ENCODE data around the gene PET100. TPM values are rescaled to one million over a fixed set of nuclear protein-coding genes. Genes with fewer than 3 reads are reported as not detected.

PET100 gene
- total RNA-seq, 1 donor from 2014 or later = 80.7 TPM

DNA sequence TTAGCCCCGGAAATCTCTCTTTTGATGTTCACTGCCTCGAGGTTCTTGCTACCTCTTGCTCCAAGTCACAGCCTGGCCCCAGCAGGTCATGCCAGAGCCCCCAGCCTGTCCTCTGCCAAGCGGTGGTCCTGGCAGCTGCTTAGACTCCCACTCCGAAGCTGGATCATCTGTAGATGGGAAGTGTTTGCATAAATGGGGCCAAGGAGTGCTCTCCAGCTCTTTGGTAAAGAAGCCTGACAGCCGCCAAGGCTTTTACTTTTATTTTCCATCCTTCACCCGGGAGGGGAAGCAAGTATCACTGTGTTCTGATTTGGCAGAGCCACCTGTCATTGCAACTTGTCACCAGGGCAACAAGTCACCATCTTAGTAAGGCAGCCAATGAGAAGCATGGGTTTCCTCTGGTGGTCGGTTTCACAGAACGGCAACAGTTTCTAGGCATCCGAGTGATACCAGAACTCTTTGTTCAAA lies 28.7 kb downstream of the PET100 start:
- TF ChIP-seq, protein P1, sequence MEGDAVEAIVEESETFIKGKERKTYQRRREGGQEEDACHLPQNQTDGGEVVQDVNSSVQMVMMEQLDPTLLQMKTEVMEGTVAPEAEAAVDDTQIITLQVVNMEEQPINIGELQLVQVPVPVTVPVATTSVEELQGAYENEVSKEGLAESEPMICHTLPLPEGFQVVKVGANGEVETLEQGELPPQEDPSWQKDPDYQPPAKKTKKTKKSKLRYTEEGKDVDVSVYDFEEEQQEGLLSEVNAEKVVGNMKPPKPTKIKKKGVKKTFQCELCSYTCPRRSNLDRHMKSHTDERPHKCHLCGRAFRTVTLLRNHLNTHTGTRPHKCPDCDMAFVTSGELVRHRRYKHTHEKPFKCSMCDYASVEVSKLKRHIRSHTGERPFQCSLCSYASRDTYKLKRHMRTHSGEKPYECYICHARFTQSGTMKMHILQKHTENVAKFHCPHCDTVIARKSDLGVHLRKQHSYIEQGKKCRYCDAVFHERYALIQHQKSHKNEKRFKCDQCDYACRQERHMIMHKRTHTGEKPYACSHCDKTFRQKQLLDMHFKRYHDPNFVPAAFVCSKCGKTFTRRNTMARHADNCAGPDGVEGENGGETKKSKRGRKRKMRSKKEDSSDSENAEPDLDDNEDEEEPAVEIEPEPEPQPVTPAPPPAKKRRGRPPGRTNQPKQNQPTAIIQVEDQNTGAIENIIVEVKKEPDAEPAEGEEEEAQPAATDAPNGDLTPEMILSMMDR (IDR thresholded peaks at IDR 0.05) = no peak
- Mint-ChIP-seq H3K4me3 (ENCODE audit: unreplicated experiment) (no peak overlapping the region), H3K9me3 (ENCODE audit: low read depth) (no peaks in the 10 kb centered on the region), H3K4me1 (ENCODE audit: low read depth) (no peaks in the 10 kb centered on the region), H3K27me3 (ENCODE audit: low read depth) (peaks cover 16% of the 10 kb centered on the region), H3K27ac (ENCODE audit: unreplicated experiment) (no peak overlapping the region), H3K36me3 (ENCODE audit: low read depth) (no peaks in the 10 kb centered on the region)
- DNase-seq (ENCODE audit: low spot score) = no peak

DNA sequence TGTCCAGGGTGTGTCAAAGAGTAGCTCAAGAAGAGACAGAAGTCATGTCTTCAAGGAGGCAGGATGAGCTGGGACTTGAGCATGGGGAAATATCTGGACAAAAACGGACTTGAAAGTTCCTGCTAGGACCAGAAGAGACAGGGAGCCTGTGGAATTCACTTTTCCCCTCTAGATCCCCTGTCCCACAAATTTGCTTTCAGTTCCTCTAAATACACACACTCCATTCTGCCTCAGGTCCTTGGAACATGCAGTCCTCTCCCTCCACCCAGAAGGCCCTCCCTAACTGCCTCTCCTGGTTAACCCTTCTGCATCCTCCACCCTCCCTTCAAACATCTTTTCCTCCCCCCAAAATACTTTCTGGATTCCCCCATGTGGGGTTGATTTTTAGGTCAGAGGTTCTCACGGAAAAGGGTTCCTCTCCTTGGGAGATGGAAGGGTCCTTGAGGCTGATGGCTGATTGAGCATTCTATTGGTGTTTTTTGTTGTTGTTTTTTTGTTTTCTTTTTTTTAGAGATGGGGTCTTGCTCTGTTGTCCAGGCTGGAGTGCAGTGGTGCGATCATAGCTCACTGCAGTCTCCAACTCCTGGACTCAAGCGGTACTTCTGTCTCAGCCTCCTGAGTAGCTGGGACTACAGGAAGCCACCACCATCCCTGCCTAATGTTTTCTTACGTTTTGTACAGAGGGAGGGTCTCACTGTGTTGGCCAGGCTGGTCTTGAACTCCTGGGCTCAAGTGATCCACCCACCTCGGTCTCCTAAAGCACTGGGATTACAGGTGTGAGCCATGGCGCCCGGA lies 32.3 kb downstream of the PET100 start:
- TF ChIP-seq, protein P1 (IDR thresholded peaks at IDR 0.05) = no peak
- Mint-ChIP-seq H3K4me3 (ENCODE audit: unreplicated experiment) (no peak overlapping the region), H3K4me1 (ENCODE audit: low read depth) (no peaks in the 10 kb centered on the region), H3K27me3 (ENCODE audit: low read depth) (peaks cover 18% of the 10 kb centered on the region), H3K9me3 (ENCODE audit: low read depth) (no peaks in the 10 kb centered on the region), H3K27ac (ENCODE audit: unreplicated experiment) (no peak overlapping the region), H3K36me3 (ENCODE audit: low read depth) (no peaks in the 10 kb centered on the region)
- DNase-seq (ENCODE audit: low spot score) = no peak

DNA sequence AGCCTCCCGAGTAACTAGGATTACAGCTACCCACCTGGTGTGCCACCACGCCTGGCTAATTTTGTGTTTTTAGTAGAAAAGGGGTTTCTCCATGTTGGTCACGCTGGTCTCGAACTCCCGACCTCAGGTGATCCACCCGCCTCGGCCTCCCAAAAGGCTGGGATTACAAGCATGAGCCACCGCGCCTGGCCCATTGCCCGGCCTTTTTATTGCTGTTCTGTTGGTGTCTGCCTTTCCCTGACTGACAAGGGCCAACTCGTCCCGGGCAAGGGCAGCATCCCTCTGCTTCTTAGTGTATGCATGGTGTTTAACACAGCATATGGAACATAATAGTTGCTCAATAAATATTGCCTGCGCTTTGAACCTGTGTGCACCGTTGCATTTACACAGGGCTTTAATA lies 33.1 kb downstream of the PET100 start:
- H3K27me3 Mint-ChIP-seq (ENCODE audit: low read depth) = peaks cover 20% of the 10 kb centered on the region
- H3K4me3 Mint-ChIP-seq (ENCODE audit: unreplicated experiment) = no peak overlapping the region
- no peak for DNase-seq (ENCODE audit: low spot score)
- H3K36me3 Mint-ChIP-seq (ENCODE audit: low read depth) = no peaks in the 10 kb centered on the region
- no peaks in the 10 kb centered on the region for H3K9me3 Mint-ChIP-seq (ENCODE audit: low read depth)
- H3K27ac Mint-ChIP-seq (ENCODE audit: unreplicated experiment) = no peak overlapping the region
- TF ChIP-seq, protein P1 (IDR thresholded peaks at IDR 0.05) = no peak
- no peaks in the 10 kb centered on the region for H3K4me1 Mint-ChIP-seq (ENCODE audit: low read depth)

DNA sequence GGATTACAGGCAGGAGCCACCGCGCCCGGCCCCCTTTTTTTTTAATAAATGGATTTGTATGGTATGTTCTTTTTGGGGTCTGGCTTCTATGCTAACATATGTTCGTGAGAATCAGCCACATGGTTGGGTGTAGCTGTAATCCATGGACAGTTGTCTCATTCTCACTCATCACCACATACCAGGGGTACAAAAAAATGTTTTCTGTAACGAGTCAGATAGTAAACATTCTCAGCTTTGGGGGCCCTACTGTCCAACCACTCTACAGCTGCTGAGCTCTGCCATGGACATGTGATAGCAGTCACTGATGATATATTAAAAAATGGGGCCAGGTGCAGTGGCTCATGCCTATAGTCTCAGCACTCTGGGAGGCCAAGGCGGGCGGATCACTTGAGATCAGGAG lies 34.1 kb downstream of the PET100 start:
- no peak overlapping the region for H3K27ac Mint-ChIP-seq (ENCODE audit: unreplicated experiment)
- DNase-seq (ENCODE audit: low spot score) = no peak
- H3K9me3 Mint-ChIP-seq (ENCODE audit: low read depth) = no peaks in the 10 kb centered on the region
- H3K27me3 Mint-ChIP-seq (ENCODE audit: low read depth) = peaks cover 23% of the 10 kb centered on the region
- H3K4me1 Mint-ChIP-seq (ENCODE audit: low read depth) = no peaks in the 10 kb centered on the region
- H3K36me3 Mint-ChIP-seq (ENCODE audit: low read depth) = no peaks in the 10 kb centered on the region
- no peak overlapping the region for H3K4me3 Mint-ChIP-seq (ENCODE audit: unreplicated experiment)
- TF ChIP-seq, protein P1 (IDR thresholded peaks at IDR 0.05) = no peak

DNA sequence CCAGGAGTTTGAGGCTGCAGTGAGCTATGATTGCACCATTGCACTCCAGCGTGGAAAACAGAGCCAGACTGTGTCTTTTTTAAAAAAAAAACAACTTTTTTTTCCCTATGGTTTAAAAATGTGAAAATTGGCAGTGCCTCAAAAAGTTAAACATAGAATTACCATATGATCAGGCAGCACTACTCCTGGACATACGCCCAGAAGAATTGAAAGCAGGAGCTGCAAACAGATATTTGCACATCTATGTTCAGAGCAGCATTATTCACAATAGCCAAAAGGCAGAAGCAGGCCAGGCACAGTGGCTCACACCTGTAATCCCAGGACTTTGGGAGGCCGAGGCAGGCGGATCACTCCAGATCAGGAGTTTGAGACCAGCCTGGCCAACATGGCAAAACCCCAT lies 35.5 kb downstream of the PET100 start:
- Mint-ChIP-seq H3K4me1 (ENCODE audit: low read depth) (no peaks in the 10 kb centered on the region), H3K36me3 (ENCODE audit: low read depth) (no peaks in the 10 kb centered on the region), H3K27ac (ENCODE audit: unreplicated experiment) (no peak overlapping the region), H3K27me3 (ENCODE audit: low read depth) (peaks cover 27% of the 10 kb centered on the region), H3K9me3 (ENCODE audit: low read depth) (no peaks in the 10 kb centered on the region), H3K4me3 (ENCODE audit: unreplicated experiment) (no peak overlapping the region)
- DNase-seq (ENCODE audit: low spot score) = no peak
- TF ChIP-seq, protein P1 (IDR thresholded peaks at IDR 0.05) = no peak

Measured in chondrocyte (in vitro differentiated cells).